ENCODE measurements around the gene KLHL22.

The KLHL22 gene

GRCh38 chr22:20432244-20432686 lies 63.3 kb downstream of the KLHL22 start:
- DNase-seq (ENCODE audit: low read depth in 3 of 3) = no peak

GRCh38 chr22:20431511-20432192 lies 63.9 kb downstream of the KLHL22 start:
- DNase-seq (ENCODE audit: low read depth in 3 of 3) = no peak

- peak in 2 of 3 experiments; percentile 25 to 26 for DNase-seq (ENCODE audit: low read depth in 3 of 3)
These were observed 64.7 kb downstream of the KLHL22 start for GRCh38 chr22:20430720-20431510.

- DNase-seq (ENCODE audit: low read depth in 3 of 3) = no peak
These were observed 65.4 kb downstream of the KLHL22 start for GRCh38 chr22:20430101-20430719.

GRCh38 chr22:20429254-20430100 lies 66.1 kb downstream of the KLHL22 start:
- DNase-seq (ENCODE audit: low read depth in 3 of 3) = peak; percentile 61 to 70 (median 70)

- DNase-seq (ENCODE audit: low read depth in 3 of 3) = no peak
These were observed 66.9 kb downstream of the KLHL22 start for GRCh38 chr22:20428496-20429253.

- DNase-seq (ENCODE audit: low read depth in 3 of 3) = no peak
These were observed 67.6 kb downstream of the KLHL22 start for GRCh38 chr22:20427945-20428417.

GRCh38 chr22:20427104-20427944 lies 68.3 kb downstream of the KLHL22 start:
- DNase-seq (ENCODE audit: low read depth in 3 of 3) = no peak

GRCh38 chr22:20426259-20426615 lies 69.4 kb downstream of the KLHL22 start:
- no peak for DNase-seq (ENCODE audit: low read depth in 3 of 3)

GRCh38 chr22:20425566-20426258 lies 69.9 kb downstream of the KLHL22 start:
- DNase-seq (ENCODE audit: low read depth in 3 of 3) = no peak

- DNase-seq (ENCODE audit: low read depth in 3 of 3) = no peak
These were observed 70.5 kb downstream of the KLHL22 start for GRCh38 chr22:20424932-20425565.

GRCh38 chr22:20424568-20424931 lies 71.0 kb downstream of the KLHL22 start:
- no peak for DNase-seq (ENCODE audit: low read depth in 3 of 3)

GRCh38 chr22:20423906-20424551 lies 71.6 kb downstream of the KLHL22 start:
- no peak for DNase-seq (ENCODE audit: low read depth in 3 of 3)

- no peak for DNase-seq (ENCODE audit: low read depth in 3 of 3)
These were observed 72.3 kb downstream of the KLHL22 start for GRCh38 chr22:20423008-20423905.

- DNase-seq (ENCODE audit: low read depth in 3 of 3) = no peak
These were observed 73.2 kb downstream of the KLHL22 start for GRCh38 chr22:20422271-20423007.

GRCh38 chr22:20421507-20421874 lies 74.1 kb downstream of the KLHL22 start:
- DNase-seq (ENCODE audit: low read depth in 3 of 3) = no peak
